Measurements from ENCODE around the gene PLD5.

Gene PLD5

GRCh38 chr1:242530761-242531160 is 6.3 kb upstream of the PLD5 start:
- Histone ChIP-seq H3K27me3 (ENCODE audit: insufficient read depth, low read length) (no peaks in the 10 kb centered on the region), H3K4me2 (ENCODE audit: low read length) (no peak overlapping the region), H2AFZ (ENCODE audit: low read length) (no peak overlapping the region), H3K27ac (ENCODE audit: low read depth, low read length, poor library complexity, severe bottlenecking) (no peak overlapping the region), H3F3A (ENCODE audit: insufficient read depth, low read length) (no peaks in the 10 kb centered on the region), H3K9me3 (ENCODE audit: low read length) (no peaks in the 10 kb centered on the region), H3K9ac (ENCODE audit: low read length) (no peak overlapping the region), H3K36me3 (ENCODE audit: insufficient read depth, low read length) (no peaks in the 10 kb centered on the region), H4K20me1 (ENCODE audit: insufficient read depth, low read length) (no peaks in the 10 kb centered on the region), H3K4me3 (ENCODE audit: low read depth, low read length, poor library complexity, severe bottlenecking) (no peak overlapping the region), H3K4me1 (ENCODE audit: insufficient read depth, low read length, severe bottlenecking) (no peaks in the 10 kb centered on the region), H3K9me2 (ENCODE audit: low read depth, low read length) (no peaks in the 10 kb centered on the region), H3K79me2 (ENCODE audit: insufficient read depth, low read length) (no peaks in the 10 kb centered on the region)
- TF ChIP-seq EZH2 (IDR thresholded peaks at IDR 0.05; ENCODE audit: borderline replicate concordance, low read length) (no peak), CTCF (IDR thresholded peaks at IDR 0.05; ENCODE audit: low read length) (no peak)

- no peaks in the 10 kb centered on the region for H3K79me2 ChIP-seq (ENCODE audit: insufficient read depth, low read length)
- no peak overlapping the region for H3K4me2 ChIP-seq (ENCODE audit: low read length)
- no peaks in the 10 kb centered on the region for H4K20me1 ChIP-seq (ENCODE audit: insufficient read depth, low read length)
- H3F3A ChIP-seq (ENCODE audit: insufficient read depth, low read length): no peaks in the 10 kb centered on the region
- no peaks in the 10 kb centered on the region for H3K4me1 ChIP-seq (ENCODE audit: insufficient read depth, low read length, severe bottlenecking)
- no peaks in the 10 kb centered on the region for H3K9me2 ChIP-seq (ENCODE audit: low read depth, low read length)
- no peak overlapping the region for H3K27ac ChIP-seq (ENCODE audit: low read depth, low read length, poor library complexity, severe bottlenecking)
- no peak overlapping the region for H3K4me3 ChIP-seq (ENCODE audit: low read depth, low read length, poor library complexity, severe bottlenecking)
- H3K36me3 ChIP-seq (ENCODE audit: insufficient read depth, low read length): no peaks in the 10 kb centered on the region
- H3K9me3 ChIP-seq (ENCODE audit: low read length): no peaks in the 10 kb centered on the region
- no peak overlapping the region for H2AFZ ChIP-seq (ENCODE audit: low read length)
- TF ChIP-seq CTCF (IDR thresholded peaks at IDR 0.05; ENCODE audit: low read length) (no peak), EZH2 (IDR thresholded peaks at IDR 0.05; ENCODE audit: borderline replicate concordance, low read length) (no peak)
- H3K9ac ChIP-seq (ENCODE audit: low read length): no peak overlapping the region
- H3K27me3 ChIP-seq (ENCODE audit: insufficient read depth, low read length): no peaks in the 10 kb centered on the region
These were observed 1.3 kb upstream of the PLD5 start for GRCh38 chr1:242525769-242526168.

GRCh38 chr1:242525360-242525722 is 844 bp upstream of the PLD5 start:
- no peak overlapping the region for H3K4me3 ChIP-seq (ENCODE audit: low read depth, low read length, poor library complexity, severe bottlenecking)
- H3K4me2 ChIP-seq (ENCODE audit: low read length): no peak overlapping the region
- H3K9ac ChIP-seq (ENCODE audit: low read length): no peak overlapping the region
- H3K9me3 ChIP-seq (ENCODE audit: low read length): no peaks in the 10 kb centered on the region
- no peaks in the 10 kb centered on the region for H3F3A ChIP-seq (ENCODE audit: insufficient read depth, low read length)
- H3K27me3 ChIP-seq (ENCODE audit: insufficient read depth, low read length): no peaks in the 10 kb centered on the region
- TF ChIP-seq EZH2 (IDR thresholded peaks at IDR 0.05; ENCODE audit: borderline replicate concordance, low read length) (no peak), CTCF (IDR thresholded peaks at IDR 0.05; ENCODE audit: low read length) (no peak)
- no peaks in the 10 kb centered on the region for H3K4me1 ChIP-seq (ENCODE audit: insufficient read depth, low read length, severe bottlenecking)
- H3K36me3 ChIP-seq (ENCODE audit: insufficient read depth, low read length): no peaks in the 10 kb centered on the region
- H4K20me1 ChIP-seq (ENCODE audit: insufficient read depth, low read length): no peaks in the 10 kb centered on the region
- no peak overlapping the region for H3K27ac ChIP-seq (ENCODE audit: low read depth, low read length, poor library complexity, severe bottlenecking)
- H2AFZ ChIP-seq (ENCODE audit: low read length): no peak overlapping the region
- H3K79me2 ChIP-seq (ENCODE audit: insufficient read depth, low read length): no peaks in the 10 kb centered on the region
- H3K9me2 ChIP-seq (ENCODE audit: low read depth, low read length): no peaks in the 10 kb centered on the region

Measured in OCI-LY1 (cell line).